DND-41 (cell line): ENCODE measurements around the gene SLITRK4.

Experiments used
- ATAC-seq: fragments of 200-7000 bp; cut with Tn5 transposase; 3 replicates; pipeline ENCODE4 v1.9.1; 2021; ENCODE audit warnings: low read depth; ENCODE audit not compliant: insufficient read depth
- DNase-seq: peaks from one replicate; pipeline ENCODE4 v3.0.0-alpha.2; 2020
- H2AFZ ChIP-seq: 2 replicates; pipeline ENCODE4 v1.6.0; 2012; ENCODE audit warnings: low read depth, low read length
- H3K27ac ChIP-seq: 2 replicates; pipeline ENCODE4 v1.5.1; 2012; ENCODE audit warnings: low read length, inconsistent platforms
- H3K27me3 ChIP-seq: fragments of 200-600 bp; sonication (generic); 2 replicates; pipeline ENCODE4 v1.6.0; 2012; ENCODE audit warnings: low read length, mild to moderate bottlenecking, inconsistent platforms; ENCODE audit not compliant: insufficient read depth, poor library complexity
- H3K36me3 ChIP-seq: 2 replicates; pipeline ENCODE4 v1.5.1; 2012; ENCODE audit warnings: low read length, inconsistent platforms; ENCODE audit not compliant: insufficient read depth
- H3K4me1 ChIP-seq: 2 replicates; pipeline ENCODE4 v1.5.1; 2012; ENCODE audit warnings: mild to moderate bottlenecking, low read length; ENCODE audit not compliant: insufficient read depth
- H3K4me2 ChIP-seq: 2 replicates; pipeline ENCODE4 v1.6.0; 2012; ENCODE audit warnings: mild to moderate bottlenecking, moderate library complexity, low read length, inconsistent platforms; ENCODE audit not compliant: insufficient read depth
- H3K4me3 ChIP-seq, 2 experiments: fragments of 200-600 bp in 1 of 2; shearing (Covaris generic) in 1 of 2; 2 replicates each; pipeline ENCODE4 v1.5.1; 2012 to 2016; ENCODE audit warnings: inconsistent platforms in 2 of 2, low read length in 2 of 2, mild to moderate bottlenecking in 2 of 2, low read depth in 1 of 2, moderate library complexity in 1 of 2
- H3K79me2 ChIP-seq: 2 replicates; pipeline ENCODE4 v1.6.0; 2012; ENCODE audit warnings: low read length, inconsistent platforms; ENCODE audit not compliant: insufficient read depth
- H3K9ac ChIP-seq: 2 replicates; pipeline ENCODE4 v1.6.0; 2012; ENCODE audit warnings: low read depth, mild to moderate bottlenecking, inconsistent platforms, low read length, moderate library complexity
- H3K9me3 ChIP-seq: 2 replicates; pipeline ENCODE4 v1.5.1; 2012; ENCODE audit warnings: low read length, moderate library complexity, mild to moderate bottlenecking, inconsistent platforms; ENCODE audit not compliant: insufficient read depth, severe bottlenecking
- H4K20me1 ChIP-seq: 2 replicates; pipeline ENCODE4 v1.6.0; 2012; ENCODE audit warnings: low read length; ENCODE audit not compliant: insufficient read depth
- CTCF ChIP-seq: IDR thresholded peaks from 2 replicates; pipeline ENCODE4 v1.5.1; 2012; ENCODE audit warnings: borderline replicate concordance, low read length, moderate library complexity, mild to moderate bottlenecking; ENCODE audit not compliant: poor library complexity, severe bottlenecking; ENCODE audit errors: extremely low read depth
- EZH2 ChIP-seq: IDR thresholded peaks from 3 replicates; pipeline ENCODE4 v1.6.1; 2012; ENCODE audit warnings: borderline replicate concordance, low read depth, mild to moderate bottlenecking, moderate library complexity, low read length, inconsistent platforms; ENCODE audit not compliant: severe bottlenecking

SLITRK4 gene

GRCh38 chrX:143581240-143581639 is 54.7 kb downstream of the SLITRK4 start:
- Histone ChIP-seq H3K36me3 (no peaks in the 10 kb centered on the region), H3K27me3 (no peaks in the 10 kb centered on the region), H3K27ac (no peak overlapping the region), H3K79me2 (no peaks in the 10 kb centered on the region), H3K9me3 (no peaks in the 10 kb centered on the region), H4K20me1 (no peaks in the 10 kb centered on the region), H3K9ac (no peak overlapping the region), H2AFZ (no peak overlapping the region), H3K4me1 (no peaks in the 10 kb centered on the region), H3K4me2 (no peak overlapping the region), H3K4me3 (no peak overlapping the region)
- DNase-seq (no peak), ATAC-seq (no peak)
- TF ChIP-seq CTCF (no peak), EZH2 (no peak)

- Histone ChIP-seq H3K36me3 (no peaks in the 10 kb centered on the region), H3K4me2 (no peak overlapping the region), H3K27ac (no peak overlapping the region), H3K4me1 (no peaks in the 10 kb centered on the region), H3K9ac (no peak overlapping the region), H4K20me1 (no peaks in the 10 kb centered on the region), H3K4me3 (no peak overlapping the region), H3K9me3 (no peaks in the 10 kb centered on the region), H3K79me2 (no peaks in the 10 kb centered on the region), H3K27me3 (no peaks in the 10 kb centered on the region), H2AFZ (no peak overlapping the region)
- TF ChIP-seq CTCF (no peak), EZH2 (no peak)
- DNase-seq (no peak), ATAC-seq (no peak)
Measured at GRCh38 chrX:143580266-143580665, 55.6 kb downstream of the SLITRK4 start.
